SK-N-SH (cell line): ENCODE results near the gene NOL7. TPM values are rescaled to one million over a fixed set of nuclear protein-coding genes. Genes with fewer than 3 reads are reported as not detected.

Experiments
- CTCF ChIA-PET: fragments of 300-600, 350-600 bp; formaldehyde crosslinking; extraction: SDS; loops from one replicate; lab custom pipeline; 2021; lab: Yijun Ruan, JAX
- POLR2A ChIA-PET: fragments of 350-600 bp; sonication (Branson Sonifier 250); formaldehyde crosslinking; extraction: SDS; loops from one replicate; lab custom pipeline; 2020; ENCODE audit warnings: antibody characterized with exemption, inconsistent platforms; lab: Yijun Ruan, JAX
- DNase-seq: peaks from one replicate; pipeline ENCODE4 v3.0.0; 2012
- H2AFZ ChIP-seq: fragments of 200-600 bp; sonication (generic); 2 replicates; pipeline ENCODE4 v1.8.1; 2016; ENCODE audit warnings: antibody characterized with exemption, mild to moderate bottlenecking, low read depth
- H3F3A ChIP-seq: fragments of 200-600 bp; sonication (generic); replicated peaks from 2 replicates; pipeline ENCODE3; 2016; ENCODE audit warnings: antibody characterized with exemption, mild to moderate bottlenecking; ENCODE audit not compliant: insufficient read depth
- H3K27ac ChIP-seq, 2 experiments: fragments of 200-500 bp in 1 of 2; fragments of 200-600 bp in 1 of 2; sonication (Bioruptor generic) in 1 of 2; sonication (generic), shearing (Covaris generic) in 1 of 2; 2 replicates each; pipeline versions ENCODE4 v1.5.1 to v1.6.1; 2014 to 2016; ENCODE audit warnings: low read depth in 2 of 2, inconsistent platforms in 1 of 2, low read length in 1 of 2, mild to moderate bottlenecking in 1 of 2, mixed read lengths in 1 of 2
- H3K27me3 ChIP-seq: fragments of 200-600 bp; sonication (generic), shearing (Covaris generic); 2 replicates; pipeline ENCODE4 v1.6.1; 2016; ENCODE audit warnings: mixed run types; ENCODE audit not compliant: insufficient read depth
- H3K36me3 ChIP-seq, 2 experiments: fragments of 200-500 bp in 1 of 2; fragments of 200-600 bp in 1 of 2; sonication (Bioruptor generic) in 1 of 2; sonication (generic) in 1 of 2; replicated peaks in 1 of 2; 2 replicates each; pipeline versions ENCODE3 to v1.5.1; 2014 to 2016; ENCODE audit warnings: low read length in 1 of 2, mild to moderate bottlenecking in 1 of 2; ENCODE audit not compliant: insufficient read depth in 2 of 2, control insufficient read depth in 1 of 2
- H3K4me1 ChIP-seq, 2 experiments: fragments of 200-500 bp in 1 of 2; fragments of 200-600 bp in 1 of 2; sonication (Bioruptor generic) in 1 of 2; sonication (generic), shearing (Covaris generic) in 1 of 2; 2 replicates each; pipeline versions ENCODE4 v1.5.1 to v1.6.1; 2014 to 2016; ENCODE audit warnings: low read depth in 1 of 2, low read length in 1 of 2, mixed run types in 1 of 2; ENCODE audit not compliant: insufficient read depth in 2 of 2, control insufficient read depth in 1 of 2
- H3K4me2 ChIP-seq: fragments of 200-600 bp; sonication (generic), shearing (Covaris generic); 2 replicates; pipeline ENCODE4 v1.6.1; 2017; ENCODE audit warnings: mixed run types
- H3K4me3 ChIP-seq, 2 experiments: fragments of 200-500 bp in 1 of 2; fragments of 200-600 bp in 1 of 2; sonication (Bioruptor generic) in 1 of 2; sonication (generic), shearing (Covaris generic) in 1 of 2; 2 replicates each; pipeline versions ENCODE4 v1.5.1 to v1.8.1; 2014 to 2016; ENCODE audit warnings: low read depth in 2 of 2, inconsistent platforms in 1 of 2, low read length in 1 of 2, mild to moderate bottlenecking in 1 of 2, mixed read lengths in 1 of 2, moderate library complexity in 1 of 2
- H3K79me2 ChIP-seq: fragments of 200-600 bp; sonication (generic); 2 replicates; pipeline ENCODE4 v1.8.1; 2017; ENCODE audit warnings: mild to moderate bottlenecking; ENCODE audit not compliant: insufficient read depth
- H3K9ac ChIP-seq: fragments of 200-600 bp; sonication (generic); 2 replicates; pipeline ENCODE4 v1.6.1; 2017; ENCODE audit warnings: mixed run types
- H3K9me2 ChIP-seq: fragments of 200-600 bp; sonication (generic); 2 replicates; pipeline ENCODE4 v1.6.1; 2017; ENCODE audit warnings: mixed run types
- H3K9me3 ChIP-seq: fragments of 200-600 bp; sonication (generic); 2 replicates; pipeline ENCODE4 v1.6.1; 2017; ENCODE audit warnings: mixed run types, mild to moderate bottlenecking, moderate library complexity
- H4K20me1 ChIP-seq: fragments of 200-600 bp; sonication (generic); 2 replicates; pipeline ENCODE4 v1.6.1; 2017; ENCODE audit warnings: mild to moderate bottlenecking, mixed run types; ENCODE audit not compliant: insufficient read depth
- CHD2 ChIP-seq: fragments of 150-350 bp; IDR thresholded peaks from 2 replicates; pipeline ENCODE4 v1.6.1; 2018; ENCODE audit warnings: low read length; ENCODE audit not compliant: partially characterized antibody
- CTCF ChIP-seq: fragments of 200-600 bp; sonication (generic); IDR thresholded peaks from 2 replicates; pipeline ENCODE4 v1.6.1; 2017; ENCODE audit warnings: antibody characterized with exemption, mild to moderate bottlenecking, moderate library complexity
- ELF1 ChIP-seq: IDR thresholded peaks from 2 replicates; pipeline ENCODE4 v1.4.0; 2012
- EP300 ChIP-seq, 2 experiments: IDR thresholded peaks; 2 replicates each; pipeline versions ENCODE4 v1.4.0 to v1.6.1; 2012; ENCODE audit warnings: borderline replicate concordance in 1 of 2, low read depth in 1 of 2, low read length in 1 of 2
- EZH2phosphoT487 ChIP-seq: fragments of 200-600 bp; sonication (generic); IDR thresholded peaks from 2 replicates; pipeline ENCODE4 v1.6.1; 2017; ENCODE audit warnings: low read depth, mixed run types, mild to moderate bottlenecking, antibody characterized with exemption, moderate library complexity, borderline replicate concordance
- FOSL2 ChIP-seq: IDR thresholded peaks from 2 replicates; pipeline ENCODE4 v1.4.0; 2012; ENCODE audit warnings: low read depth, mild to moderate bottlenecking, moderate library complexity, borderline replicate concordance
- FOXM1 ChIP-seq: IDR thresholded peaks from 2 replicates; pipeline ENCODE4 v1.4.0; 2012; ENCODE audit warnings: low read depth, mild to moderate bottlenecking
- GABPA ChIP-seq: IDR thresholded peaks from 2 replicates; pipeline ENCODE4 v1.4.0; 2012; ENCODE audit warnings: low read depth, mild to moderate bottlenecking
- IRF3 ChIP-seq: fragments of 150-350 bp; IDR thresholded peaks from 2 replicates; pipeline ENCODE4 v1.6.1; 2016; ENCODE audit warnings: mild to moderate bottlenecking, low read depth, low read length
- JUND ChIP-seq: IDR thresholded peaks from 2 replicates; pipeline ENCODE4 v1.4.0; 2012
- MAX ChIP-seq: IDR thresholded peaks from 2 replicates; pipeline ENCODE4 v1.4.0; 2012; ENCODE audit warnings: low read depth
- MEF2A ChIP-seq: IDR thresholded peaks from 2 replicates; pipeline ENCODE4 v1.4.0; 2012; ENCODE audit warnings: low read depth, borderline replicate concordance
- NRF1 ChIP-seq: IDR thresholded peaks from 2 replicates; pipeline ENCODE4 v1.6.1; 2012; ENCODE audit warnings: low read depth, mild to moderate bottlenecking, low read length
- RAD21 ChIP-seq: IDR thresholded peaks from 2 replicates; pipeline ENCODE4 v1.6.1; 2012; ENCODE audit warnings: mild to moderate bottlenecking, low read length
- RCOR1 ChIP-seq: fragments of 150-350 bp; IDR thresholded peaks from 2 replicates; pipeline ENCODE4 v1.6.1; 2017; ENCODE audit warnings: antibody characterized with exemption, low read length
- RFX5 ChIP-seq: IDR thresholded peaks from 2 replicates; pipeline ENCODE4 v1.6.1; 2012; ENCODE audit warnings: mild to moderate bottlenecking, improper control_type of control experiment, low read length
- RXRA ChIP-seq: IDR thresholded peaks from 2 replicates; pipeline ENCODE4 v1.4.0; 2012; ENCODE audit warnings: low read depth, mild to moderate bottlenecking, borderline replicate concordance
- SIN3A ChIP-seq: IDR thresholded peaks from 2 replicates; pipeline ENCODE4 v1.6.1; 2012; ENCODE audit warnings: low read depth, mild to moderate bottlenecking, low read length, moderate library complexity, borderline replicate concordance
- SMC3 ChIP-seq: IDR thresholded peaks from 2 replicates; pipeline ENCODE4 v1.6.1; 2012; ENCODE audit warnings: low read depth, low read length, improper control_type of control experiment
- TAF1 ChIP-seq: IDR thresholded peaks from 2 replicates; pipeline ENCODE4 v1.6.1; 2012; ENCODE audit warnings: low read depth, mild to moderate bottlenecking, low read length, moderate library complexity, borderline replicate concordance
- TCF12 ChIP-seq: IDR thresholded peaks from 2 replicates; pipeline ENCODE4 v1.4.0; 2012
- TEAD4 ChIP-seq: IDR thresholded peaks from 2 replicates; pipeline ENCODE4 v1.4.0; 2012; ENCODE audit warnings: mild to moderate bottlenecking, borderline replicate concordance; ENCODE audit not compliant: insufficient read depth
- YY1 ChIP-seq: IDR thresholded peaks from 2 replicates; pipeline ENCODE4 v1.4.0; 2012; ENCODE audit warnings: low read depth, mild to moderate bottlenecking
- WGBS: methylation state at CpG from one replicate; pipeline ENCODE4 v1.1.6; 2017; ENCODE audit warnings: low lambda C conversion rate; 5-methylcytosine and 5-hydroxymethylcytosine counted together
- polyA plus RNA-seq, 3 experiments: library from polyadenylated mRNA; depleted of rRNA; stranded (reverse); fragments of >200 nt; gene quantifications; 2 replicates each; pipeline ENCODE4 v1.2.3, GENCODE V29; 2012
- TF ChIP-seq, protein P1 (sequence below): fragments of 150-350 bp; IDR thresholded peaks from 2 replicates; pipeline ENCODE4 v1.6.1; 2017; ENCODE audit warnings: antibody characterized with exemption, low read length, low read depth, borderline replicate concordance
- TF ChIP-seq, protein P2 (sequence below): IDR thresholded peaks from 2 replicates; pipeline ENCODE4 v1.4.0; 2012; ENCODE audit warnings: low read depth, borderline replicate concordance

Gene NOL7
- polyA plus RNA-seq, 1 of the 3 experiments (the other 2 are of a cell fraction): 103 TPM

- H3K9me3 ChIP-seq: no peaks in the 10 kb centered on the region
- no peak for DNase-seq
- WGBS: 93% methylated on average over 4 of the region's 4 CpGs
- TF ChIP-seq, protein P1, sequence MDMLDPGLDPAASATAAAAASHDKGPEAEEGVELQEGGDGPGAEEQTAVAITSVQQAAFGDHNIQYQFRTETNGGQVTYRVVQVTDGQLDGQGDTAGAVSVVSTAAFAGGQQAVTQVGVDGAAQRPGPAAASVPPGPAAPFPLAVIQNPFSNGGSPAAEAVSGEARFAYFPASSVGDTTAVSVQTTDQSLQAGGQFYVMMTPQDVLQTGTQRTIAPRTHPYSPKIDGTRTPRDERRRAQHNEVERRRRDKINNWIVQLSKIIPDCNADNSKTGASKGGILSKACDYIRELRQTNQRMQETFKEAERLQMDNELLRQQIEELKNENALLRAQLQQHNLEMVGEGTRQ: no peak
- TF ChIP-seq EZH2phosphoT487 (no peak), EP300 (IDR thresholded peaks at IDR 0.05; ENCODE audit: borderline replicate concordance in 1 of 2, low read depth in 1 of 2, low read length in 1 of 2) (no peak), MAX (no peak), TCF12 (no peak), ELF1 (no peak), MEF2A (no peak), YY1 (no peak), RAD21 (no peak), RXRA (no peak), RCOR1 (no peak), SIN3A (no peak), JUND (no peak), SMC3 (no peak)
- TF ChIP-seq, protein P2, sequence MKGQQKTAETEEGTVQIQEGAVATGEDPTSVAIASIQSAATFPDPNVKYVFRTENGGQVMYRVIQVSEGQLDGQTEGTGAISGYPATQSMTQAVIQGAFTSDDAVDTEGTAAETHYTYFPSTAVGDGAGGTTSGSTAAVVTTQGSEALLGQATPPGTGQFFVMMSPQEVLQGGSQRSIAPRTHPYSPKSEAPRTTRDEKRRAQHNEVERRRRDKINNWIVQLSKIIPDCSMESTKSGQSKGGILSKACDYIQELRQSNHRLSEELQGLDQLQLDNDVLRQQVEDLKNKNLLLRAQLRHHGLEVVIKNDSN: no peak
- H3K4me3 ChIP-seq: no peak overlapping the region
- peaks cover 97% of the 10 kb centered on the region for H3K79me2 ChIP-seq
- CTCF ChIA-PET: no interaction called here
- no peak overlapping the region for H3K9ac ChIP-seq
- no peaks in the 10 kb centered on the region; a peak in 3 of 4 replicates for H3K4me1 ChIP-seq
- no peak overlapping the region for H3K4me2 ChIP-seq
- no peaks in the 10 kb centered on the region for H3K9me2 ChIP-seq
- H2AFZ ChIP-seq: no peak overlapping the region
- POLR2A ChIA-PET: no interaction called here
- no peaks in the 10 kb centered on the region for H3K36me3 ChIP-seq
- H3K27ac ChIP-seq: no peak overlapping the region
- no peaks in the 10 kb centered on the region for H3K27me3 ChIP-seq
- H3F3A ChIP-seq: peaks cover 7% of the 10 kb centered on the region
- peaks cover 43% of the 10 kb centered on the region for H4K20me1 ChIP-seq
Measured at GRCh38 chr6:13663986-13664385, 48.9 kb downstream of the NOL7 start.

DNA sequence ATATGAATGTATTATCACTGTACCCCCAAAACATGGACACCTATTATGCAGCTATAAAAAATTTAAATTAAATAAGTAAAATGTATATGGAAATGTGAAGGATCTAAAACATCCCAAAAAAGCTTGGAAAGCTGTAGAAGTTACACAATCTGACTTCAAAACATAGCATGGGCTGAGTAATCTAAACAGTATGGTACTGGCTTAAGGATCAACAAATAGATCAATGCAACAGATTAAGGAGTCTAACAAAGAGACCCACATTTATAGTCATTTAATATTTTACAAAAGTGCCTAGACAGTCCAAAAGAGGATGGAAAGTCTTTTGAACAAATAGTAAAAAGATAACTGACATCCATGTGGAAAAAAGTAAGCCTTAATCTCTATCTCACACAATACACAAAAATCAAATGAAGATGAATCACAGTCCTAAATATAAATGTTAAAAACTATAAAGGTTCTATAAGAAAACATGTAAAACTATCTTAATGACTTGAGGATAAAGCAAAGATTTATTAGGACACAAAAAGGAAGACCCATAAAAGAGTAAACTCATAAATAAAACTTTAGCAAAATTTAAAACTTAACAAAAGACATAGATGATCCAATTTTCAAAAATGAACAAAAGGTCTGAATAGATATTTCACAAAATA is 49.7 kb downstream of the NOL7 start:
- Histone ChIP-seq H4K20me1 (peaks cover 42% of the 10 kb centered on the region), H3K9ac (no peak overlapping the region), H3K79me2 (peaks cover 97% of the 10 kb centered on the region), H3K27ac (no peak overlapping the region), H3K27me3 (no peaks in the 10 kb centered on the region), H3K9me2 (no peaks in the 10 kb centered on the region), H3K9me3 (no peaks in the 10 kb centered on the region), H3K4me1 (no peaks in the 10 kb centered on the region; a peak in 3 of 4 replicates), H3K36me3 (no peaks in the 10 kb centered on the region), H2AFZ (no peak overlapping the region), H3F3A (peaks cover 3% of the 10 kb centered on the region), H3K4me3 (no peak overlapping the region), H3K4me2 (no peak overlapping the region)
- ChIA-PET CTCF (no interaction called here), POLR2A (no interaction called here)
- DNase-seq: no peak
- TF ChIP-seq EZH2phosphoT487 (no peak), YY1 (no peak), TEAD4 (no peak), NRF1 (no peak), CHD2 (no peak), IRF3 (no peak), FOXM1 (no peak), CTCF (no peak), RFX5 (no peak), FOSL2 (no peak), MEF2A (no peak), JUND (no peak), GABPA (no peak), TAF1 (no peak), RXRA (no peak)
